ENCODE data around the gene LDLRAD4.

DNA sequence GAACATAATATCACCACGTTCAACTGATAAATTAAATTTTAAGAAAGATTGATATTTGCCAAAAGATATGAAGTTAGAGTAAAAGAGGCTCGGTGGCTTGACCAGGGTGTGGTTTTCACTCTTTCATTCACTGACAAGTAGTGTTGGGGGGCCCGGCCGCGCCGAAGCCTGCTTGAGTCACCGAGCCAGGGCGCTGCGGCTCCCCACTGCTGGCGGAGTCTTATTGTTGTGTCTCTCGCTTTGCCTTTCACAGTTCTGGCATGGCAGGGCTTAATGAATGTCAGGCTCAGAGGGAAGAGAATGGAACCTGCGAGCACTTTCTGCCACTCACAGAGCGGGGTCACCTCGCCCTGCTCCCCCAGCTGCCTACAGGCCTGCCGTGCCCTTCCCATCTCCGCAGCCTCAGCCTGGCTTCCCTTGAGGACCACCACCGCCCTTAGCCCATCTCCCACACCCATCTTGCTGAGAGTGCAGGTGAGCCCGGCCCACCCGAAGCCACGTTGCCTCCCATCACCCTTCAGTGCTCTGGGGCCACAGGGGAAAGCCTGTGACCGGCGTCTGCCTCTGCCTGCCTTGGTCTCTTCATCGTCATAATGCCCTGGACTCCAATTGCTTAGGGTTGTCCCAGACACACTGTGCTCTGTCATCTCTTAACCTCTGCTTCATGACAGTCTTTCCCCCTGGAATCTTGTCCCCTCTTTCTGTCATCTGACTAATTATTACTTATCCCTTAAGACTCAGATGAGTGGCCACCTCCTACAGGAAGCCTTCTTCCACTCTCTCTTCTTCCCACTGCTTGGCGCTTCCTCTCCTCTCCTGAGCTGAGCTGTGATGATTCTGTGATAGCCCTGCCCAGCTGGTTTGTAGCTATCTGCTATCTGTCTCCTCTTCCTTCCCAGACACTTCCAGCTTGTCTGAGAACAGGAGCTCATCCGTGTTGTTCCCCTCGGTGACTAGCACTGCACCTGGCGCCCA is 365.3 kb downstream of the LDLRAD4 start:
- TF ChIP-seq, protein P1, sequence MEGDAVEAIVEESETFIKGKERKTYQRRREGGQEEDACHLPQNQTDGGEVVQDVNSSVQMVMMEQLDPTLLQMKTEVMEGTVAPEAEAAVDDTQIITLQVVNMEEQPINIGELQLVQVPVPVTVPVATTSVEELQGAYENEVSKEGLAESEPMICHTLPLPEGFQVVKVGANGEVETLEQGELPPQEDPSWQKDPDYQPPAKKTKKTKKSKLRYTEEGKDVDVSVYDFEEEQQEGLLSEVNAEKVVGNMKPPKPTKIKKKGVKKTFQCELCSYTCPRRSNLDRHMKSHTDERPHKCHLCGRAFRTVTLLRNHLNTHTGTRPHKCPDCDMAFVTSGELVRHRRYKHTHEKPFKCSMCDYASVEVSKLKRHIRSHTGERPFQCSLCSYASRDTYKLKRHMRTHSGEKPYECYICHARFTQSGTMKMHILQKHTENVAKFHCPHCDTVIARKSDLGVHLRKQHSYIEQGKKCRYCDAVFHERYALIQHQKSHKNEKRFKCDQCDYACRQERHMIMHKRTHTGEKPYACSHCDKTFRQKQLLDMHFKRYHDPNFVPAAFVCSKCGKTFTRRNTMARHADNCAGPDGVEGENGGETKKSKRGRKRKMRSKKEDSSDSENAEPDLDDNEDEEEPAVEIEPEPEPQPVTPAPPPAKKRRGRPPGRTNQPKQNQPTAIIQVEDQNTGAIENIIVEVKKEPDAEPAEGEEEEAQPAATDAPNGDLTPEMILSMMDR (conservative IDR thresholded peaks at IDR 0.05): no peak
- TF ChIP-seq EZH2 (IDR thresholded peaks at IDR 0.05; ENCODE audit: low read depth): no peak

All from PC-9 (cell line).